ENCODE results near the gene ACTRT2. TPM values are rescaled to one million over a fixed set of nuclear protein-coding genes. Genes with fewer than 3 reads are reported as not detected.

Gene ACTRT2
- total RNA-seq, result not detected

DNA sequence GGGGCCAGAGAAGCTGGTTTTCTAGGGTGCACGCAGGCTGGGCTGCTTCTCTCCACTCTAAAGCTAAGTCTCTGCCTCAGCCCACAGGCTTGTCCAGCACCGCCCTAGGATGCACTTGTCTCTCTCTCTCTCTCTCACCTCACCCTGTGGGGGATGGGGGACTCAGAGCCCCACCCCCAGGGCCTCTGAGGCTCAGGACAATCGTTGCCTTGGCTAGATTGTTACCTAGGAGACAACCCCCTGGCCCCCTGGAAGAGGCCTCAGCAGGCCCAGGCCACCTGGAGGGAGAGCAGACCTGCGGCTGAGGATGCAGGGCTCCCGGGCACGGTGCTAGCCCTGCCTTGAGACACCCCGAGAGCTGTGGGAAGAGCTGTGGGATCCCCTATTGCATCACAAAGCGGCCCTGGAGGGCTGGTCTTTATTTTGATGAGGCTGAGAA lies at the start of gene ACTRT2:
ACTRT2 (plus strand) TSS at position 235 of the 439 bp plus-strand sequence. CDS start 220 bp downstream, outside the sequence.
- ChIA-PET POLR2A (no interaction called here), CTCF (no interaction called here)
- H3K27ac Mint-ChIP-seq, result no peak within 1 kb of the TSS
- no peaks in the 10 kb centered on the region for H3K36me3 Mint-ChIP-seq (ENCODE audit: low read depth)
- no peaks in the 10 kb centered on the region for H3K9me3 Mint-ChIP-seq
- H3K27me3 Mint-ChIP-seq, result no peaks in the 10 kb centered on the region
- H3K4me3 Mint-ChIP-seq, result no peak within 1 kb of the TSS
- DNase-seq, result no peak
- no peaks in the 10 kb centered on the region for H3K4me1 Mint-ChIP-seq

- no peak for DNase-seq
- Mint-ChIP-seq H3K27ac (no peak overlapping the region), H3K4me1 (peaks cover 10% of the 10 kb centered on the region), H3K36me3 (ENCODE audit: low read depth) (no peaks in the 10 kb centered on the region), H3K9me3 (no peaks in the 10 kb centered on the region), H3K4me3 (no peak overlapping the region), H3K27me3 (no peaks in the 10 kb centered on the region)
- POLR2A ChIA-PET, result no interaction called here
- CTCF ChIA-PET, result no interaction called here
These were observed 49.7 kb upstream of the ACTRT2 start for GRCh38 chr1:2971609-2972008.

DNA sequence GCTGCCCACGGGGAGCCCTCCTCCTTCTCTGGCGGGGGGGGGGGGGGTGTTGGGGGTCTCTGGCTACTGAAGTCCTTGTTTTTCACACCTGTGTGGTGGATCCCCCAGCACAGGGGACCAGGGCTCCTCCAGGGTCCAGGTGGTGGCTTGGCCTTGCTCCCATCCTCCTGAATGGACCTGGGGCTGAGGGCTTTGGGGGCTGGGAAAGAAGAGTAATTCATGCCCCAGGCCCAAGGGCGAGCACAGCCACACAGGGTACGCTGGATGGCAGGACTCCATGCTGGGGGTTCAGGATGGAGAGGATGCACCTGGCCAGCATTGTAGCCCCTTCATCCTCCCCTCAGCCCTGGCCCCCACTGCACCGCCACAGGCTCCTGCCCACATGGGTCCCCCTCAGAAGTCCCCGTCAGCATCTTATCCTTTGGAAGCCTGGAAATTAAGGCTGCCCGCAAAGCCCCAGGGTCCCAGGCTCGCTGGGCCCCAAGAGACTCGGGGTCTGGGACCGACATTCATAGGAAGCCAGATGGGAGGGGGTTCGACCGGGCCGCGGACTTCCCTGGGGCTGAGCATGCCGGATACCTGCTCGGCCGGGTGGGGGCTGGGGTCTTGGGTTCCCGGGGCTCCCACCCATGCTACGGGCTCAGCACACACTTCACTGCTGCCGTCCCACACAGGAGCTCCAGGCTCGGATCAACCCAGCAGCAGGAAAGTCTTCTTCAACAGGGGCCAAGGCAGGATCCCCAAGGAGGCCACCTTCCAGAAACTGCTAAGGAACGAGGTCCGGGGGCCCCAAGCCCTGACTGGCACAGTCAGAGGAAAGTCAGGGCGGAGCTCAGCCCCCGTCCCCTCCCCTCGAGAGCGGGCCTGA lies 49.0 kb upstream of the ACTRT2 start:
- Mint-ChIP-seq H3K27ac (no peak overlapping the region), H3K4me1 (peaks cover 10% of the 10 kb centered on the region), H3K36me3 (ENCODE audit: low read depth) (no peaks in the 10 kb centered on the region), H3K27me3 (no peaks in the 10 kb centered on the region), H3K9me3 (no peaks in the 10 kb centered on the region), H3K4me3 (no peak overlapping the region)
- ChIA-PET POLR2A (no interaction called here), CTCF (no interaction called here)
- DNase-seq, result no peak

DNA sequence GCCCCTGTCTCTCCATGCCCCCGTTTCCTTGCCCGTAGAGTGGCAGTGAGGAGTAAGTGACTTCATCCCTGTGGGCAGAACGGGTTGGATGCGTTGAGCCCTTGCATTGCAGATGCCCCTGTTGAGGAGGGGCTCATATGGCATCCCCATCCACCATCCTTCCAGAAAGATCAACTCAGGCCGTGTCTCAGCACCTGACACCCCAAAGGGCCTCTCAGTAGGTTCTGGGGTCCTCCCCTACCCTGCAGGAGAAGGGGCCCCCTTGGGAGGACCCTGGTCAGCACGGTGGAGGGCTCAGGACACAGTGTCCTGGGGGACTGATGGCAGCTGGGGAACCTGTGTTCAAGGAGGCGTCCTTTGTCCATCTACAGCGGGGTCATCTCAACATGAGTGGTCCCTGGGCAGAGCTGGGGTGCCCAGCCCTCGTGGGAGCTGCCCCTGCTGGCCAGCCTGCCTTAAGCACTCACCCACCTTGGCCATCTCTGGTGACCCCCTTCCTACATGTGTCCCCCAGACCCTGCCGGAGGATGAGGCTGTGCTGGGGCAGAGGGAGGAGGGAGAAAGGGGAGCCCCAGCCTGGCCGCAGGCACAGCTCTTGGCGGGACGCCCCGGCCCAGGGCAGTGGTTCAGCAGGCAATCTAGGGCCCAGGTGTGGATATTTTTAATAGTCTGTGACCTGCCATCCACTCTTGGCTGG lies 48.2 kb upstream of the ACTRT2 start:
- Mint-ChIP-seq H3K9me3 (no peaks in the 10 kb centered on the region), H3K27ac (no peak overlapping the region), H3K27me3 (no peaks in the 10 kb centered on the region), H3K36me3 (ENCODE audit: low read depth) (no peaks in the 10 kb centered on the region), H3K4me1 (peaks cover 10% of the 10 kb centered on the region), H3K4me3 (no peak overlapping the region)
- DNase-seq, result no peak
- ChIA-PET POLR2A (no interaction called here), CTCF (no interaction called here)

GRCh38 chr1:2973601-2974593 lies 47.4 kb upstream of the ACTRT2 start:
- Mint-ChIP-seq H3K27ac (no peak overlapping the region), H3K4me1 (peaks cover 10% of the 10 kb centered on the region), H3K4me3 (no peak overlapping the region), H3K9me3 (no peaks in the 10 kb centered on the region), H3K36me3 (ENCODE audit: low read depth) (no peaks in the 10 kb centered on the region), H3K27me3 (no peaks in the 10 kb centered on the region)
- DNase-seq, result peak; percentile 29
- ChIA-PET CTCF (no interaction called here), POLR2A (interaction anchor here (0.7 kb wide), 1 partner anchor 968 kb away, joined by 3 read pairs; no protein-coding TSS in a partner anchor)

- Mint-ChIP-seq H3K27ac (no peak overlapping the region), H3K36me3 (ENCODE audit: low read depth) (no peaks in the 10 kb centered on the region), H3K27me3 (no peaks in the 10 kb centered on the region), H3K4me3 (no peak overlapping the region), H3K9me3 (no peaks in the 10 kb centered on the region), H3K4me1 (peaks cover 10% of the 10 kb centered on the region)
- POLR2A ChIA-PET, result no interaction called here
- CTCF ChIA-PET, result no interaction called here
- no peak for DNase-seq
These were observed 46.5 kb upstream of the ACTRT2 start for GRCh38 chr1:2974701-2975301.

GRCh38 chr1:2975466-2976179 lies 45.6 kb upstream of the ACTRT2 start:
- ChIA-PET POLR2A (no interaction called here), CTCF (no interaction called here)
- Mint-ChIP-seq H3K27ac (no peak overlapping the region), H3K27me3 (no peaks in the 10 kb centered on the region), H3K4me1 (peaks cover 10% of the 10 kb centered on the region), H3K36me3 (ENCODE audit: low read depth) (no peaks in the 10 kb centered on the region), H3K9me3 (no peaks in the 10 kb centered on the region), H3K4me3 (no peak overlapping the region)
- no peak for DNase-seq

DNA sequence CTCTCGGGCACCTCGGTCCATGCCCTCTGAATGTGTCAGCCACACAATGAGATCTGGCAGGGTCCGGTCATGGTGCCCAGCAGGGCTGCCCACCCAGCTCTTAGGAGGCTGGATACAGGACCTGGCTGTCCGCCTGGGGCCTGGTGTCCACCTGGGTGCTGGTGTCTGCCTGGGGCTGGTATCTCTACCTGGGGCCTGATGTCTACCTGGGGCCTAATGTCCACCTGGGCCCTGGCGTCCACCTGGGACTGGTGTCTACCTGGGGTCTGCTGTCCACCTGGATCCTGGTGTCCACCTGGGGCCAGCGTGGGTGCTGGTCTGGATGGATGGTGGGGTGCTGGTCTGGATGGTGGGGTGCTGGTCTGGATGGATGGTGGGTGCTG lies 45.1 kb upstream of the ACTRT2 start:
- no peaks in the 10 kb centered on the region for H3K27me3 Mint-ChIP-seq
- DNase-seq, result no peak
- no peaks in the 10 kb centered on the region for H3K36me3 Mint-ChIP-seq (ENCODE audit: low read depth)
- H3K9me3 Mint-ChIP-seq, result no peaks in the 10 kb centered on the region
- H3K4me1 Mint-ChIP-seq, result peaks cover 10% of the 10 kb centered on the region
- no peak overlapping the region for H3K4me3 Mint-ChIP-seq
- ChIA-PET POLR2A (no interaction called here), CTCF (no interaction called here)
- H3K27ac Mint-ChIP-seq, result no peak overlapping the region

- H3K27me3 Mint-ChIP-seq, result no peaks in the 10 kb centered on the region
- H3K27ac Mint-ChIP-seq, result no peak overlapping the region
- DNase-seq, result no peak
- CTCF ChIA-PET, result no interaction called here
- no peaks in the 10 kb centered on the region for H3K36me3 Mint-ChIP-seq (ENCODE audit: low read depth)
- POLR2A ChIA-PET, result no interaction called here
- no peak overlapping the region for H3K4me3 Mint-ChIP-seq
- no peaks in the 10 kb centered on the region for H3K9me3 Mint-ChIP-seq
- H3K4me1 Mint-ChIP-seq, result peaks cover 8% of the 10 kb centered on the region
These were observed 43.2 kb upstream of the ACTRT2 start for GRCh38 chr1:2977886-2978611.

GRCh38 chr1:2978691-2979190 lies 42.5 kb upstream of the ACTRT2 start:
- no peak for DNase-seq
- ChIA-PET CTCF (no interaction called here), POLR2A (no interaction called here)
- no peaks in the 10 kb centered on the region for H3K27me3 Mint-ChIP-seq
- no peaks in the 10 kb centered on the region for H3K9me3 Mint-ChIP-seq
- no peaks in the 10 kb centered on the region for H3K36me3 Mint-ChIP-seq (ENCODE audit: low read depth)
- no peak overlapping the region for H3K4me3 Mint-ChIP-seq
- H3K27ac Mint-ChIP-seq, result no peak overlapping the region
- peaks cover 2% of the 10 kb centered on the region for H3K4me1 Mint-ChIP-seq

DNA sequence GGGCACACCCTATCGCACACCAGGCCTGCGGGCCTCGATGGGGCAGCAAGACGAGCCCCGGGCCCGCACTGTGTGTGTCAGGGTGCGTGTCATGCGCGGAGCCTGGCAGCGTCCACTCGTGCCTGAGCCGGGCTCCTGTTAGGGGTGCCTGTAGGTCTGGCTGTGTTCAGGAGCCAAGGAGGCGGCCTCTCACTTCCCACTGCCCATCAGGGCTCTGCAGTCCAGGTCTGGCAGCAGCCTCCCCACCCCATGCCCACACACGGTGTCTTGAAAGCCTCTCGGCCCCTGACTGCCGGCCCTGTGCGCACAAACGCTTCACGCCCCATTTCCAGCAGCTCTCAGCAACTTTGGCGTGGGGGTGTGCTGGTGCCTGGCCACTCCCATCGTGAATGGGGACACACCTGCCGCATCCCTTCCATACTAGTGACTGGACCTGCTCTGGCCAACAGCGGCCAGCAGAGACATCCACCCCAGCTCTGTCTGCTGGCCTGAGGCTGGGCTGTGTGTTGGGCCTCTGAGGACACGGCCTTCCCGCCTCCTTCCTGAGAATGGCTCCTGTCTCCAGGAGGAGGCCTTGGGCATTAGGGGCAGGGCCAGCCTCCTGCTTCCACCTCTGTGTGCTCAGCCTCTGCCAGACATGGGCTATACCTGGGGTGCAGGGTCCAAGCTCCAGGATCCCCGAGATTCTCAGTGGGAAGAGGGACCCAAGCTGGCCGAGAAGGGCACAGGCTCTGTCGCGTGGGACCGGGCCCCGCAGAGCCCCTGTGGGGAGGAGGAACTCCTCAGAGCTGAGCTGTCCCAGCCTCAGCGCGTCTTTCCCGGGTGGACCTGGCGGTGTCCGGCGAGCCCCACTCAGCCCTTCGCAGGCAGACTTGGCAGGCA lies 41.8 kb upstream of the ACTRT2 start:
- no peaks in the 10 kb centered on the region for H3K27me3 Mint-ChIP-seq
- POLR2A ChIA-PET, result no interaction called here
- H3K27ac Mint-ChIP-seq, result no peak overlapping the region
- H3K9me3 Mint-ChIP-seq, result no peaks in the 10 kb centered on the region
- CTCF ChIA-PET, result no interaction called here
- H3K4me1 Mint-ChIP-seq, result no peaks in the 10 kb centered on the region
- DNase-seq, result no peak
- H3K36me3 Mint-ChIP-seq (ENCODE audit: low read depth), result no peaks in the 10 kb centered on the region
- H3K4me3 Mint-ChIP-seq, result no peak overlapping the region
